IPS-15b (cell line): Measurements from ENCODE around the gene CCDC87.

Source experiments
- H3K27me3 ChIP-seq: one replicate; pipeline ENCODE4 v1.6.1; 2013; ENCODE audit warnings: low read length; ENCODE audit not compliant: control insufficient read depth, insufficient read depth
- H3K36me3 ChIP-seq: one replicate; pipeline ENCODE4 v1.6.1; 2013; ENCODE audit warnings: low read length; ENCODE audit not compliant: control insufficient read depth, insufficient read depth
- H3K4me1 ChIP-seq: one replicate; pipeline ENCODE4 v1.6.1; 2013; ENCODE audit warnings: mild to moderate bottlenecking, low read length; ENCODE audit not compliant: control insufficient read depth, insufficient read depth
- H3K4me3 ChIP-seq: one replicate; pipeline ENCODE4 v1.5.1; 2013; ENCODE audit warnings: low read depth, low read length
- H3K9ac ChIP-seq: one replicate; pipeline ENCODE4 v1.6.1; 2013; ENCODE audit warnings: low read depth, mild to moderate bottlenecking, low read length
- H3K9me3 ChIP-seq: one replicate; pipeline ENCODE4 v1.6.1; 2013; ENCODE audit warnings: mild to moderate bottlenecking, low read length; ENCODE audit not compliant: control insufficient read depth, insufficient read depth

CCDC87 gene

GRCh38 chr11:66559866-66560676, 32.8 kb downstream of the CCDC87 start:
- no peak overlapping the region for H3K4me3 ChIP-seq
- no peaks in the 10 kb centered on the region for H3K4me1 ChIP-seq
- H3K9ac ChIP-seq, result no peak overlapping the region
- no peaks in the 10 kb centered on the region for H3K9me3 ChIP-seq
- H3K36me3 ChIP-seq, result peaks cover 52% of the 10 kb centered on the region
- H3K27me3 ChIP-seq, result no peaks in the 10 kb centered on the region

GRCh38 chr11:66559142-66559865, 33.6 kb downstream of the CCDC87 start:
- Histone ChIP-seq H3K9me3 (no peaks in the 10 kb centered on the region), H3K9ac (no peak overlapping the region), H3K4me3 (no peak overlapping the region), H3K4me1 (no peaks in the 10 kb centered on the region), H3K27me3 (no peaks in the 10 kb centered on the region), H3K36me3 (peaks cover 56% of the 10 kb centered on the region)

- no peak overlapping the region for H3K4me3 ChIP-seq
- H3K4me1 ChIP-seq, result no peaks in the 10 kb centered on the region
- no peaks in the 10 kb centered on the region for H3K9me3 ChIP-seq
- peaks cover 51% of the 10 kb centered on the region for H3K36me3 ChIP-seq
- H3K27me3 ChIP-seq, result no peaks in the 10 kb centered on the region
- no peak overlapping the region for H3K9ac ChIP-seq
Observed at GRCh38 chr11:66557733-66558326, 35.0 kb downstream of the CCDC87 start.

GRCh38 chr11:66556086-66556485, 36.8 kb downstream of the CCDC87 start:
- Histone ChIP-seq H3K27me3 (no peaks in the 10 kb centered on the region), H3K9ac (no peak overlapping the region), H3K4me1 (no peaks in the 10 kb centered on the region), H3K36me3 (peaks cover 37% of the 10 kb centered on the region), H3K9me3 (no peaks in the 10 kb centered on the region), H3K4me3 (no peak overlapping the region)

- Histone ChIP-seq H3K4me1 (no peaks in the 10 kb centered on the region), H3K9ac (no peak overlapping the region), H3K9me3 (no peaks in the 10 kb centered on the region), H3K4me3 (no peak overlapping the region), H3K36me3 (peaks cover 33% of the 10 kb centered on the region), H3K27me3 (no peaks in the 10 kb centered on the region)
Observed at GRCh38 chr11:66555416-66555815, 37.4 kb downstream of the CCDC87 start.

- H3K4me1 ChIP-seq, result no peaks in the 10 kb centered on the region
- no peak overlapping the region for H3K4me3 ChIP-seq
- no peak overlapping the region for H3K9ac ChIP-seq
- H3K36me3 ChIP-seq, result peaks cover 29% of the 10 kb centered on the region
- no peaks in the 10 kb centered on the region for H3K9me3 ChIP-seq
- no peaks in the 10 kb centered on the region for H3K27me3 ChIP-seq
Observed at GRCh38 chr11:66554602-66555001, 38.3 kb downstream of the CCDC87 start.

GRCh38 chr11:66550887-66551286, 42.0 kb downstream of the CCDC87 start:
- no peaks in the 10 kb centered on the region for H3K4me1 ChIP-seq
- H3K9ac ChIP-seq, result no peak overlapping the region
- no peaks in the 10 kb centered on the region for H3K27me3 ChIP-seq
- H3K9me3 ChIP-seq, result no peaks in the 10 kb centered on the region
- no peak overlapping the region for H3K4me3 ChIP-seq
- H3K36me3 ChIP-seq, result peaks cover 15% of the 10 kb centered on the region

- H3K9me3 ChIP-seq, result no peaks in the 10 kb centered on the region
- no peaks in the 10 kb centered on the region for H3K27me3 ChIP-seq
- H3K9ac ChIP-seq, result no peak overlapping the region
- H3K4me1 ChIP-seq, result no peaks in the 10 kb centered on the region
- H3K36me3 ChIP-seq, result peaks cover 6% of the 10 kb centered on the region
- H3K4me3 ChIP-seq, result no peak overlapping the region
Observed at GRCh38 chr11:66549696-66550095, 43.2 kb downstream of the CCDC87 start.

GRCh38 chr11:66548774-66549630, 43.9 kb downstream of the CCDC87 start:
- H3K4me1 ChIP-seq, result peaks cover 2% of the 10 kb centered on the region
- no peaks in the 10 kb centered on the region for H3K9me3 ChIP-seq
- peaks cover 3% of the 10 kb centered on the region for H3K36me3 ChIP-seq
- H3K27me3 ChIP-seq, result no peaks in the 10 kb centered on the region
- H3K9ac ChIP-seq, result no peak overlapping the region
- H3K4me3 ChIP-seq, result no peak overlapping the region

GRCh38 chr11:66548041-66548440, 44.8 kb downstream of the CCDC87 start:
- no peaks in the 10 kb centered on the region for H3K36me3 ChIP-seq
- H3K9me3 ChIP-seq, result no peaks in the 10 kb centered on the region
- peak overlapping the region; percentile 77 for H3K4me3 ChIP-seq
- peaks cover 3% of the 10 kb centered on the region for H3K4me1 ChIP-seq
- H3K9ac ChIP-seq, result peak overlapping the region; percentile 37
- no peaks in the 10 kb centered on the region for H3K27me3 ChIP-seq

- Histone ChIP-seq H3K9me3 (no peaks in the 10 kb centered on the region), H3K4me1 (peaks cover 3% of the 10 kb centered on the region), H3K9ac (peak overlapping the region; percentile 37), H3K36me3 (no peaks in the 10 kb centered on the region), H3K4me3 (peak overlapping the region; percentile 77), H3K27me3 (no peaks in the 10 kb centered on the region)
Observed at GRCh38 chr11:66547662-66548009, 45.2 kb downstream of the CCDC87 start.
